Fibroblast of lung (primary cell): ENCODE results near the gene IRF9. TPM values are rescaled to one million over a fixed set of nuclear protein-coding genes. Genes with fewer than 3 reads are reported as not detected.

Experiments
- DNase-seq, 2 donors: peaks; one replicate each; pipeline versions ENCODE4 v3.0.0 to v3.0.0-alpha.2; 2010; ENCODE audit warnings: low read depth in 2 of 2
- H2AFZ ChIP-seq: 2 replicates; pipeline ENCODE4 v1.5.1; 2012; ENCODE audit warnings: low read length, control low read depth, inconsistent platforms
- H3K27ac ChIP-seq: 2 replicates; pipeline ENCODE4 v1.5.1; 2011; ENCODE audit warnings: low read length, control low read depth; ENCODE audit not compliant: insufficient read depth
- H3K27me3 ChIP-seq: 2 replicates; pipeline ENCODE4 v1.5.1; 2011; ENCODE audit warnings: mild to moderate bottlenecking, low read length; ENCODE audit not compliant: control insufficient read depth, insufficient read depth
- H3K36me3 ChIP-seq: 2 replicates; pipeline ENCODE4 v1.5.1; 2011; ENCODE audit warnings: low read length; ENCODE audit not compliant: control insufficient read depth, insufficient read depth
- H3K4me1 ChIP-seq: 2 replicates; pipeline ENCODE4 v1.5.1; 2011; ENCODE audit warnings: low read length; ENCODE audit not compliant: control insufficient read depth, insufficient read depth; ENCODE audit errors: extremely low read depth
- H3K4me2 ChIP-seq: 2 replicates; pipeline ENCODE4 v1.5.1; 2011; ENCODE audit warnings: low read length, control low read depth; ENCODE audit not compliant: insufficient read depth; ENCODE audit errors: extremely low read depth
- H3K4me3 ChIP-seq, 4 experiments: fragments of 200-600 bp in 1 of 4; sonication (generic) in 1 of 4; replicated peaks in 1 of 4; 2 replicates each; pipeline ENCODE4 v1.5.1; 2011 to 2016; ENCODE audit warnings: low read length in 4 of 4, low read depth in 3 of 4, mild to moderate bottlenecking in 3 of 4, control low read depth in 2 of 4, inconsistent platforms in 1 of 4, mixed read lengths in 1 of 4; ENCODE audit not compliant: insufficient read depth in 1 of 4; ENCODE audit errors: control extremely low read depth in 1 of 4
- H3K79me2 ChIP-seq: 2 replicates; pipeline ENCODE4 v1.5.1; 2012; ENCODE audit warnings: mild to moderate bottlenecking, low read length, inconsistent platforms; ENCODE audit not compliant: control insufficient read depth, insufficient read depth
- H3K9ac ChIP-seq: 2 replicates; pipeline ENCODE4 v1.5.1; 2011; ENCODE audit warnings: mild to moderate bottlenecking, low read length, control low read depth; ENCODE audit not compliant: insufficient read depth
- H3K9me3 ChIP-seq: 2 replicates; pipeline ENCODE4 v1.5.1; 2012; ENCODE audit warnings: low read depth, low read length; ENCODE audit not compliant: control insufficient read depth, insufficient read depth
- H4K20me1 ChIP-seq: 2 replicates; pipeline ENCODE4 v1.5.1; 2011; ENCODE audit warnings: low read length; ENCODE audit not compliant: control insufficient read depth, insufficient read depth; ENCODE audit errors: extremely low read depth
- CTCF ChIP-seq, 2 donors: IDR thresholded peaks in 1 of 2; conservative IDR thresholded peaks in 1 of 2; 1 replicate in 1 of 2; 2 replicates in 1 of 2; pipeline ENCODE4 v1.5.1; 2011 to 2012; ENCODE audit warnings: low read length in 2 of 2, control low read depth in 1 of 2, inconsistent platforms in 1 of 2, low read depth in 1 of 2, mild to moderate bottlenecking in 1 of 2
- EZH2 ChIP-seq: IDR thresholded peaks from 2 replicates; pipeline ENCODE4 v1.5.1; 2012; ENCODE audit warnings: low read length, control low read depth, mild to moderate bottlenecking; ENCODE audit errors: missing control alignments
- polyA plus RNA-seq, 2 donors: library from polyadenylated mRNA; depleted of rRNA in 1 of 2; stranded (reverse) in 1 of 2; unstranded in 1 of 2; fragments of >200 nt; gene quantifications; 2 replicates each; pipeline ENCODE4 v1.2.1, GENCODE V29; 2011 to 2012; ENCODE audit warnings: missing spikeins in 1 of 2
- total RNA-seq: library from RNA; depleted of rRNA; stranded (reverse); fragments of >200 nt; gene quantifications from 2 replicates; pipeline ENCODE4 v1.2.1, GENCODE V29; 2014

Gene IRF9
- total and polyA plus RNA-seq, 2 donors (not counting 1 experiment from before 2014, with no cell fraction given): 79.9 to 142 TPM

GRCh38 chr14:24213866-24214662 lies 53.0 kb downstream of the IRF9 start:
- peaks cover 11% of the 10 kb centered on the region for H3K36me3 ChIP-seq
- H3K9me3 ChIP-seq: no peaks in the 10 kb centered on the region
- H3K79me2 ChIP-seq: peaks cover 3% of the 10 kb centered on the region
- no peak overlapping the region for H3K9ac ChIP-seq
- H3K4me3 ChIP-seq: peak overlapping the region; percentile 80 to 96 (median 84)
- no peak for DNase-seq
- peak overlapping the region; percentile 98 for H3K4me2 ChIP-seq
- H3K4me1 ChIP-seq: peaks cover 9% of the 10 kb centered on the region
- H2AFZ ChIP-seq: peak overlapping the region; percentile 97
- H3K27ac ChIP-seq: peak overlapping the region; percentile 99
- no peaks in the 10 kb centered on the region for H3K27me3 ChIP-seq
- H4K20me1 ChIP-seq: no peaks in the 10 kb centered on the region
- TF ChIP-seq CTCF (conservative IDR thresholded peaks at IDR 0.05 in 1 of 2, IDR thresholded peaks at IDR 0.05 in 1 of 2; ENCODE audit: low read depth in 1 of 2, low read length in 2 of 2) (no peak), EZH2 (no peak)

DNA sequence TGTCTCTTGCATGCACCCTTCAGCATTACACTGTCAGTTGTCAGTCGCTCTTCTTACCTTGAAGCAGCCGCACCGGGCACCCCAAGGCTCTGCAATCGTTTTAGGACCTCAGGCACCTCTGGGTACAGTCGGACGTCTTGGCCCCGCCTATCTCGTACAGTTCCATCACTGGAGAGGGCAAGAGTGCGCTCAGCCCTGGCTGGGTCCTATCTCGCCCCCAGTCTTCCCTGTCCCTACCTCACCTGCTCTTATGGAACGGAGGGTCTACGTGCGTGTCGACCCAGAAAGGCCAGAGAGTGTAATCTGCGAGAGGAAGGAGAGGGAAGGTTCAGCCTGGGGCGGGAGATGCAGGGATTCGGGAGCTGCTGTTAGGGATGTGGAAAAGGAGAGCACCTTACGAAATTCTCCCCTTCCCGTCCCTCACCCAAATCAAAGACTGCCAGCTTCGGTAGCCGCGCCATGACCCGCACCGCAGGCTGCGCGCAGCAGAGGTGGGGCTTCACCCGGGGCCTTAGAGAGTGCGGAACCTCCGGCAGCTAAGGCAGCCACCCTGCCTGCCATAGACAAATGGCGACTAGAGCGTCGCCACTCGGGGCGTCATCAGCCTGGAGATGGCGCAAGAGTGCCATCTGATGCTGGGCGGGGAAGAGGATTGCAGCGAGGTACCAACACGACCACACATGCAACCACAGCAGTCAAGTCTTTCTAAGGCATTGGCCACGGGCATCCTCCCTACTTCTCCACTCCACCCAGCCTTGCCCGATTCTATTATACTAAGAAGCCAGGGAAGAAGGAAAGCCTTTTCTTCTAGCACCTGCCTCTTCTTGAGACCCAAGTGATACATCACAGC lies 54.7 kb downstream of the IRF9 start, which contains the start of gene MDP1:
TSS of gene MDP1 (minus strand) at position 572 of the 850 bp plus-strand sequence. CDS start at position 461, 111 bp downstream.
- peak; percentile 82 to 87 for DNase-seq
- peak in 1 of 2 donors; percentile 37 for TF ChIP-seq CTCF (conservative IDR thresholded peaks at IDR 0.05 in 1 of 2, IDR thresholded peaks at IDR 0.05 in 1 of 2; ENCODE audit: low read depth in 1 of 2, low read length in 2 of 2)
- TF ChIP-seq EZH2: no peak
- H2AFZ ChIP-seq: peak within 1 kb of the TSS; percentile 83

More for the DNA sequence above, 54.7 kb downstream of the IRF9 start, which contains the start of gene MDP1:
- Histone ChIP-seq H3K36me3 (peaks cover 5% of the 10 kb centered on the region), H3K9ac (peak within 1 kb of the TSS; percentile 80), H3K79me2 (peaks cover 9% of the 10 kb centered on the region), H3K4me1 (peaks cover 9% of the 10 kb centered on the region), H4K20me1 (no peaks in the 10 kb centered on the region), H3K4me3 (peak within 1 kb of the TSS; percentile 48 to 93 (median 72)), H3K27ac (peak within 1 kb of the TSS; percentile 81), H3K9me3 (no peaks in the 10 kb centered on the region), H3K4me2 (peak within 1 kb of the TSS; percentile 89), H3K27me3 (no peaks in the 10 kb centered on the region)

Other genes starting within 250 kb of the IRF9 start
Only the 30 nearest of the 32 such genes appear.
- gene DHRS4L2, start 172.3 kb upstream of the IRF9 start, total RNA-seq: 16.7 and 22.6 TPM in 2 replicates
- 12.7 and 12.8 TPM in 2 replicates for gene DHRS4L2, start 172.3 kb upstream of the IRF9 start, polyA plus RNA-seq
- 0.17 and 0.26 TPM in 2 replicates for gene CARMIL3, start 109.3 kb upstream of the IRF9 start, total RNA-seq
- gene CARMIL3, start 109.3 kb upstream of the IRF9 start, polyA plus RNA-seq: 0.11 TPM in 1 of 2 replicates, not detected in the other
- not detected in 2 replicates for gene CPNE6, start 89.7 kb upstream of the IRF9 start, total RNA-seq
- not detected in 2 replicates for gene CPNE6, start 89.7 kb upstream of the IRF9 start, polyA plus RNA-seq
- gene PCK2, start 67.0 kb upstream of the IRF9 start, total RNA-seq: 33.9 and 71.3 TPM in 2 replicates
- gene PCK2, start 67.0 kb upstream of the IRF9 start, polyA plus RNA-seq: 12.7 and 15.9 TPM in 2 replicates
- 52.9 and 68.0 TPM in 2 replicates for gene DCAF11, start 46.5 kb upstream of the IRF9 start, total RNA-seq
- 18.4 and 21.7 TPM in 2 replicates for gene DCAF11, start 46.5 kb upstream of the IRF9 start, polyA plus RNA-seq
- gene NRL, start 46.3 kb upstream of the IRF9 start, total RNA-seq: 0.77 and 0.99 TPM in 2 replicates
- gene NRL, start 46.3 kb upstream of the IRF9 start, polyA plus RNA-seq: 0.45 and 0.49 TPM in 2 replicates
- gene FITM1, start 30.6 kb upstream of the IRF9 start, total RNA-seq: under 0.01 TPM in 1 of 2 replicates, not detected in the other
- gene FITM1, start 30.6 kb upstream of the IRF9 start, polyA plus RNA-seq: not detected in 2 replicates
- 172 and 177 TPM in 2 replicates for gene PSME1, start 25.1 kb upstream of the IRF9 start, total RNA-seq
- gene PSME1, start 25.1 kb upstream of the IRF9 start, polyA plus RNA-seq: 221 and 266 TPM in 2 replicates
- gene EMC9, start 19.7 kb upstream of the IRF9 start, total RNA-seq: 12.3 and 18.0 TPM in 2 replicates
- gene EMC9, start 19.7 kb upstream of the IRF9 start, polyA plus RNA-seq: 6.6 and 10.2 TPM in 2 replicates
- gene PSME2, start 14.7 kb upstream of the IRF9 start, total RNA-seq: 82.7 and 148 TPM in 2 replicates
- gene PSME2, start 14.7 kb upstream of the IRF9 start, polyA plus RNA-seq: 132 and 175 TPM in 2 replicates
- 25.4 and 30.3 TPM in 2 replicates for gene RNF31, start 13.8 kb upstream of the IRF9 start, total RNA-seq
- gene RNF31, start 13.8 kb upstream of the IRF9 start, polyA plus RNA-seq: 9.2 and 14.8 TPM in 2 replicates
- gene REC8, start 10.8 kb downstream of the IRF9 start, total RNA-seq: 0.51 and 1.8 TPM in 2 replicates
- gene REC8, start 10.8 kb downstream of the IRF9 start, polyA plus RNA-seq: 1.5 and 2.2 TPM in 2 replicates
- gene IPO4, start 27.6 kb downstream of the IRF9 start, total RNA-seq: 22.6 and 25.3 TPM in 2 replicates
- gene IPO4, start 27.6 kb downstream of the IRF9 start, polyA plus RNA-seq: 12.4 and 27.8 TPM in 2 replicates
- 49.6 and 61.6 TPM in 2 replicates for gene TM9SF1, start 34.2 kb downstream of the IRF9 start, total RNA-seq
- gene TM9SF1, start 34.2 kb downstream of the IRF9 start, polyA plus RNA-seq: 60.9 and 65.1 TPM in 2 replicates
- gene TSSK4, start 44.4 kb downstream of the IRF9 start, total RNA-seq: under 0.01 and 0.17 TPM in 2 replicates
- not detected in 2 replicates for gene TSSK4, start 44.4 kb downstream of the IRF9 start, polyA plus RNA-seq
- gene CHMP4A, start 52.2 kb downstream of the IRF9 start, total RNA-seq: 22.1 and 24.9 TPM in 2 replicates
- gene CHMP4A, start 52.2 kb downstream of the IRF9 start, polyA plus RNA-seq: 96.8 and 133 TPM in 2 replicates
- gene MDP1, start 54.8 kb downstream of the IRF9 start, total RNA-seq: 13.6 and 22.1 TPM in 2 replicates
- gene MDP1, start 54.8 kb downstream of the IRF9 start, polyA plus RNA-seq: 14.4 TPM in 2 replicates
- 140 and 145 TPM in 2 replicates for gene NEDD8, start 71.1 kb downstream of the IRF9 start, total RNA-seq
- 441 and 587 TPM in 2 replicates for gene NEDD8, start 71.1 kb downstream of the IRF9 start, polyA plus RNA-seq
- gene GMPR2, start 71.7 kb downstream of the IRF9 start, total RNA-seq: 128 and 147 TPM in 2 replicates
- 68.3 and 80.2 TPM in 2 replicates for gene GMPR2, start 71.7 kb downstream of the IRF9 start, polyA plus RNA-seq
- gene TINF2, start 81.4 kb downstream of the IRF9 start, total RNA-seq: 54.7 and 61.4 TPM in 2 replicates
- gene TINF2, start 81.4 kb downstream of the IRF9 start, polyA plus RNA-seq: 42.6 and 47.7 TPM in 2 replicates
- gene TGM1, start 101.9 kb downstream of the IRF9 start, total RNA-seq: 0.51 and 0.83 TPM in 2 replicates
- 1.3 and 1.4 TPM in 2 replicates for gene TGM1, start 101.9 kb downstream of the IRF9 start, polyA plus RNA-seq
- gene RABGGTA, start 110.3 kb downstream of the IRF9 start, total RNA-seq: 14.1 and 21.0 TPM in 2 replicates
- gene RABGGTA, start 110.3 kb downstream of the IRF9 start, polyA plus RNA-seq: 15.1 and 19.4 TPM in 2 replicates
- 6.9 and 10.7 TPM in 2 replicates for gene DHRS1, start 138.5 kb downstream of the IRF9 start, total RNA-seq
- 21.0 and 24.5 TPM in 2 replicates for gene DHRS1, start 138.5 kb downstream of the IRF9 start, polyA plus RNA-seq
- gene NOP9, start 138.6 kb downstream of the IRF9 start, total RNA-seq: 16.2 and 16.7 TPM in 2 replicates
- 8.0 and 13.5 TPM in 2 replicates for gene NOP9, start 138.6 kb downstream of the IRF9 start, polyA plus RNA-seq
- 0.33 and 0.51 TPM in 2 replicates for gene CIDEB, start 146.7 kb downstream of the IRF9 start, total RNA-seq
- gene CIDEB, start 146.7 kb downstream of the IRF9 start, polyA plus RNA-seq: 0.35 and 0.42 TPM in 2 replicates
- gene LTB4R2, start 148.9 kb downstream of the IRF9 start, total RNA-seq: 1.3 and 1.8 TPM in 2 replicates
- gene LTB4R2, start 148.9 kb downstream of the IRF9 start, polyA plus RNA-seq: 0.23 and 0.28 TPM in 2 replicates
- 0.66 and 1.0 TPM in 2 replicates for gene LTB4R, start 150.2 kb downstream of the IRF9 start, total RNA-seq
- gene LTB4R, start 150.2 kb downstream of the IRF9 start, polyA plus RNA-seq: 0.49 and 0.62 TPM in 2 replicates
- 1.3 and 7.4 TPM in 2 replicates for gene ADCY4, start 173.8 kb downstream of the IRF9 start, total RNA-seq
- gene ADCY4, start 173.8 kb downstream of the IRF9 start, polyA plus RNA-seq: 0.43 and 1.4 TPM in 2 replicates
- 0.26 and 0.33 TPM in 2 replicates for gene RIPK3, start 178.7 kb downstream of the IRF9 start, total RNA-seq
- 0.20 and 0.34 TPM in 2 replicates for gene RIPK3, start 178.7 kb downstream of the IRF9 start, polyA plus RNA-seq
- 33.1 and 59.9 TPM in 2 replicates for gene NFATC4, start 206.9 kb downstream of the IRF9 start, total RNA-seq
- 23.8 and 27.1 TPM in 2 replicates for gene NFATC4, start 206.9 kb downstream of the IRF9 start, polyA plus RNA-seq